K562 (cell line): ENCODE data around the gene CCDC152. TPM values are rescaled to one million over a fixed set of nuclear protein-coding genes. Genes with fewer than 3 reads are reported as not detected.

Experiments
- ATAC-seq: fragments of 200-7000 bp; cut with Tn5 transposase; 3 replicates; pipeline ENCODE4 v1.9.1; 2020; ENCODE audit warnings: moderate library complexity
- BruUV-seq: library from RNA; stranded (reverse); fragments of 400-500 nt; replicated peaks from 2 replicates; lab custom pipeline; 2021; lab: Mats Ljungman, UMichigan
- CTCF ChIA-PET: fragments of 300-600 bp; formaldehyde crosslinking; extraction: SDS; loops from one replicate; lab custom pipeline; 2021; ENCODE audit warnings: low intra/inter-chr PET ratio; lab: Yijun Ruan, JAX
- POLR2A ChIA-PET: fragments of 300-600, 350-650 bp; sonication (Branson Sonifier 250); formaldehyde crosslinking; extraction: SDS; loops from one replicate; lab custom pipeline; 2021; ENCODE audit warnings: antibody characterized with exemption, inconsistent platforms; lab: Yijun Ruan, JAX
- DNase-seq, 4 experiments: peaks; one replicate each; pipeline versions ENCODE4 v3.0.0 to v3.0.0-alpha.2; 2011 to 2018; ENCODE audit warnings: low spot score in 3 of 4, mixed read lengths in 3 of 4; ENCODE audit errors: extremely low read depth in 1 of 4
- FAIRE-seq: peaks from 2 replicates; lab custom pipeline; 2011; peaks lifted over from hg19 to GRCh38; lab: Jason Lieb, UNC
- H2AFZ ChIP-seq: 2 replicates; pipeline ENCODE4 v1.6.0; 2011; ENCODE audit warnings: low read depth, low read length, control low read depth, inconsistent platforms
- H3K27ac ChIP-seq: fragments of 200-600 bp; 3 replicates; pipeline ENCODE4 v1.8.0; 2011; ENCODE audit warnings: low read depth, mild to moderate bottlenecking, control low read depth, inconsistent platforms, low read length, moderate library complexity, mixed read lengths; ENCODE audit errors: extremely low read depth
- H3K27me3 ChIP-seq, 2 experiments: fragments of 300-600 bp in 1 of 2; 2 replicates in 1 of 2; 3 replicates in 1 of 2; pipeline versions ENCODE4 v1.6.0 to v1.8.0; 2011; ENCODE audit warnings: inconsistent platforms in 2 of 2, low read length in 2 of 2, mild to moderate bottlenecking in 1 of 2, mixed read lengths in 1 of 2, moderate library complexity in 1 of 2; ENCODE audit not compliant: control insufficient read depth in 2 of 2, insufficient read depth in 2 of 2
- H3K36me3 ChIP-seq: fragments of 300-600 bp; 3 replicates; pipeline ENCODE4 v1.8.0; 2011; ENCODE audit warnings: mild to moderate bottlenecking, low read length, inconsistent platforms; ENCODE audit not compliant: control insufficient read depth, insufficient read depth
- H3K4me1 ChIP-seq, 2 experiments: fragments of 200-600 bp in 1 of 2; replicated peaks in 1 of 2; 2 replicates in 1 of 2; 3 replicates in 1 of 2; pipeline versions ENCODE4 v1.5.1 to v1.8.0; 2011; ENCODE audit warnings: inconsistent platforms in 2 of 2, low read length in 2 of 2, mild to moderate bottlenecking in 1 of 2, mixed read lengths in 1 of 2, moderate library complexity in 1 of 2; ENCODE audit not compliant: control insufficient read depth in 2 of 2, insufficient read depth in 2 of 2
- H3K4me2 ChIP-seq: 2 replicates; pipeline ENCODE4 v1.6.1; 2011; ENCODE audit warnings: low read length, control low read depth, inconsistent platforms, mixed read lengths; ENCODE audit not compliant: insufficient read depth
- H3K4me3 ChIP-seq: fragments of 200-600 bp; sonication (generic), shearing (Covaris generic); 2 replicates; pipeline ENCODE4 v1.5.1; 2016; ENCODE audit warnings: control low read depth, inconsistent platforms
- H3K79me2 ChIP-seq: fragments of 200-600 bp; 3 replicates; pipeline ENCODE4 v1.8.0; 2011; ENCODE audit warnings: low read length, inconsistent platforms; ENCODE audit not compliant: control insufficient read depth, insufficient read depth
- H3K9ac ChIP-seq, 2 experiments: 2 replicates each; pipeline versions ENCODE4 v1.6.0 to v1.6.1; 2011; ENCODE audit warnings: low read depth in 2 of 2, low read length in 2 of 2, control low read depth in 1 of 2, inconsistent platforms in 1 of 2, mild to moderate bottlenecking in 1 of 2, mixed read lengths in 1 of 2; ENCODE audit not compliant: insufficient read depth in 1 of 2
- H3K9me1 ChIP-seq: one replicate; pipeline ENCODE4 v1.6.0; 2011; ENCODE audit warnings: inconsistent platforms, mild to moderate bottlenecking, low read length, moderate library complexity; ENCODE audit not compliant: control insufficient read depth, insufficient read depth
- H3K9me3 ChIP-seq: replicated peaks from 2 replicates; pipeline ENCODE4 v1.5.1; 2011; ENCODE audit warnings: low read depth, low read length, inconsistent platforms; ENCODE audit not compliant: control insufficient read depth, insufficient read depth
- H4K20me1 ChIP-seq: replicated peaks from 2 replicates; pipeline ENCODE4 v1.6.1; 2011; ENCODE audit warnings: low read length, inconsistent platforms, mixed read lengths; ENCODE audit not compliant: control insufficient read depth, insufficient read depth
- BACH1 ChIP-seq: fragments of 200-800 bp; sonication (Bioruptor generic); IDR thresholded peaks from 2 replicates; pipeline ENCODE4 v1.6.1; 2016; ENCODE audit warnings: missing genetic modification characterization, missing compliant biosample characterization
- BHLHE40 ChIP-seq: IDR thresholded peaks from 2 replicates; pipeline ENCODE4 v1.6.1; 2011; ENCODE audit warnings: low read length, improper control_type of control experiment
- C11orf30 ChIP-seq: fragments of 450-650 bp; IDR thresholded peaks from 2 replicates; pipeline ENCODE4 v1.6.1; 2016; ENCODE audit warnings: low read depth, mild to moderate bottlenecking
- COPS2 ChIP-seq: fragments of 450-650 bp; conservative IDR thresholded peaks from 2 replicates; pipeline ENCODE4 v1.6.1; 2016; ENCODE audit warnings: mild to moderate bottlenecking, moderate library complexity
- FOXA3 ChIP-seq, 2 experiments: fragments of 450-650 bp in 1 of 2; sonication (generic) in 1 of 2; formaldehyde crosslinking; IDR thresholded peaks in 1 of 2; conservative IDR thresholded peaks in 1 of 2; 2 replicates each; pipeline versions ENCODE4 v1.4.0 to v1.8.0; 2020 to 2022; ENCODE audit warnings: mild to moderate bottlenecking in 2 of 2, missing genetic modification reagents in 1 of 2
- FOXJ2 ChIP-seq: fragments of 200-800 bp; sonication (Bioruptor generic); IDR thresholded peaks from 2 replicates; pipeline ENCODE4 v1.6.1; 2016; ENCODE audit warnings: missing genetic modification characterization, missing compliant biosample characterization
- FOXK2 ChIP-seq, 2 experiments: fragments of 450-650 bp; IDR thresholded peaks in 1 of 2; conservative IDR thresholded peaks in 1 of 2; 2 replicates each; pipeline ENCODE4 v1.6.1; 2016; ENCODE audit warnings: low read depth in 2 of 2, mild to moderate bottlenecking in 1 of 2
- GABPA ChIP-seq: fragments of 200-800 bp; sonication (Bioruptor generic); conservative IDR thresholded peaks from 2 replicates; pipeline ENCODE4 v1.6.1; 2016; ENCODE audit warnings: low read depth, missing genetic modification characterization, missing compliant biosample characterization
- GTF2E2 ChIP-seq: fragments of 200-800 bp; sonication (Bioruptor generic); IDR thresholded peaks from 2 replicates; pipeline ENCODE4 v1.6.1; 2016; ENCODE audit warnings: missing genetic modification characterization, missing compliant biosample characterization
- JUND ChIP-seq, 2 experiments: IDR thresholded peaks; 2 replicates in 1 of 2; 3 replicates in 1 of 2; pipeline ENCODE4 v1.6.1; 2011; ENCODE audit warnings: borderline replicate concordance in 2 of 2, low read depth in 2 of 2, low read length in 2 of 2, improper control_type of control experiment in 1 of 2, missing biosample characterization in 1 of 2, missing genetic modification characterization in 1 of 2, missing genetic modification reagents in 1 of 2
- MNT ChIP-seq, 2 experiments: fragments of 450-650 bp; conservative IDR thresholded peaks; 2 replicates each; pipeline ENCODE4 v1.6.1; 2017; ENCODE audit warnings: mild to moderate bottlenecking in 2 of 2, moderate library complexity in 2 of 2
- POLR2G ChIP-seq: fragments of 200-400 bp; formaldehyde crosslinking; IDR thresholded peaks from 2 replicates; pipeline ENCODE4 v1.6.1; 2017; ENCODE audit warnings: low read depth, mild to moderate bottlenecking, antibody characterized with exemption, low read length, moderate library complexity
- POLR2H ChIP-seq: IDR thresholded peaks from 2 replicates; pipeline ENCODE4 v1.6.1; 2016; ENCODE audit warnings: missing genetic modification characterization, low read depth, mild to moderate bottlenecking, control low read depth, missing compliant biosample characterization, moderate library complexity
- TBP ChIP-seq: optimal IDR thresholded peaks from 2 replicates; pipeline ENCODE3; 2011; ENCODE audit warnings: low read depth, low read length, improper control_type of control experiment
- TCF7L2 ChIP-seq: fragments of 150-350 bp; IDR thresholded peaks from 2 replicates; pipeline ENCODE4 v1.6.1; 2016; ENCODE audit warnings: low read depth, mild to moderate bottlenecking, low read length, moderate library complexity
- ZNF24 ChIP-seq: fragments of 450-650 bp; IDR thresholded peaks from 2 replicates; pipeline ENCODE4 v1.6.1; 2016
- ZNF384 ChIP-seq: IDR thresholded peaks from 2 replicates; pipeline ENCODE4 v1.6.1; 2012; ENCODE audit warnings: low read depth, low read length, improper control_type of control experiment
- ZNF511 ChIP-seq: sonication (generic); formaldehyde crosslinking; IDR thresholded peaks from 2 replicates; pipeline ENCODE4 v1.8.0; 2022; ENCODE audit warnings: mild to moderate bottlenecking, missing genetic modification reagents
- WGBS: fragments of 100-300 bp; shearing (Covaris generic); methylation state at CpG from one replicate; pipeline ENCODE4 v1.1.6; 2016; ENCODE audit warnings: low coverage, mixed read lengths; ENCODE audit not compliant: insufficient coverage; ENCODE audit errors: missing lambda C conversion rate; 5-methylcytosine and 5-hydroxymethylcytosine counted together
- in situ Hi-C: fragments of 300-500 bp; cut with MboI; formaldehyde crosslinking; loops from 4 replicates; pipeline ENCODE4 v1.15.0; 2018; ENCODE audit warnings: inconsistent platforms, mixed read lengths
- intact Hi-C: fragments of 100-400 bp; cut with micrococcal nuclease; formaldehyde crosslinking; loops from 2 replicates; pipeline ENCODE4 v1.14.2; 2022
- polyA plus RNA-seq, 8 experiments: library from polyadenylated mRNA; depleted of rRNA in 4 of 8; stranded (reverse) in 5 of 8; unstranded in 3 of 8; fragments of >200 nt; fragmentation: Nextera tagmentation in 2 of 8; fragmentation: Illumina TruSeq in 1 of 8; extraction: Ambion mirVana in 2 of 8; extraction: Trizol in 1 of 8; gene quantifications; 2 replicates each; pipeline versions ENCODE4 v1.2.1 to v1.2.3, GENCODE V29; 2011 to 2014; ENCODE audit warnings: inconsistent platforms in 1 of 8, missing spikeins in 1 of 8
- total RNA-seq, 7 experiments: library from RNA; depleted of rRNA in 6 of 7; stranded (reverse); fragments of >200 nt in 6 of 7; fragmentation: Illumina TruSeq in 2 of 7; extraction: Trizol in 2 of 7; gene quantifications; 2 replicates each; pipeline versions ENCODE4 v1.2.1 to v1.2.3, GENCODE V29; 2011 to 2021; ENCODE audit warnings: low replicate concordance in 1 of 7

The CCDC152 gene
- total and polyA plus RNA-seq, 9 of the 15 experiments (the other 6 are each of a cell fraction or from before 2014, with no cell fraction given) = 2.5 to 11.6 (median 5.1) TPM

- 32% methylated on average over 8 of the region's 8 CpGs for WGBS
- in situ Hi-C loops = no loop called here
- peak within 1 kb of the TSS in 1 of 2 experiments; percentile 48; a peak in 2 of 4 replicates for H3K9ac ChIP-seq
- H3K9me1 ChIP-seq = no peaks in the 10 kb centered on the region
- POLR2A ChIA-PET = interaction anchor here (0.6 to 3.2 kb wide), 9 partner anchors 8 to 415 kb away, joined by 3 to 24 read pairs (median 4); no protein-coding TSS in a partner anchor
- no peaks in the 10 kb centered on the region for H4K20me1 ChIP-seq
- CTCF ChIA-PET = no interaction called here
- no peaks in the 10 kb centered on the region for H3K9me3 ChIP-seq
- H2AFZ ChIP-seq = peak within 1 kb of the TSS; percentile 78
- DNase-seq = peak in 2 of 4 experiments; percentile 17 to 53
- BruUV-seq = no TSS peak
- H3K4me3 ChIP-seq = no peak within 1 kb of the TSS
- H3K27me3 ChIP-seq = no peaks in the 10 kb centered on the region
- ATAC-seq = peak; percentile 88
- intact Hi-C loops = no loop called here
- H3K4me2 ChIP-seq = peak within 1 kb of the TSS; percentile 52
- H3K27ac ChIP-seq = peak within 1 kb of the TSS; percentile 57
- FAIRE-seq = peak; percentile 46
- H3K4me1 ChIP-seq = no peaks in the 10 kb centered on the region; a peak in 2 of 5 replicates
- no peaks in the 10 kb centered on the region for H3K79me2 ChIP-seq
- no peaks in the 10 kb centered on the region for H3K36me3 ChIP-seq
- TF ChIP-seq JUND (IDR thresholded peaks at IDR 0.05; ENCODE audit: borderline replicate concordance, low read depth, low read length) (peak; percentile 81), JUND (tag; IDR thresholded peaks at IDR 0.05; ENCODE audit: borderline replicate concordance, low read depth, low read length) (0 out of 3 replicates have a peak, but pooled peaks have one; percentile 7), BHLHE40 (peak; percentile 77), MNT (conservative IDR thresholded peaks at IDR 0.05) (peak in 1 of 2 experiments; percentile 24; a peak in 1 of 4 replicates), POLR2H (peak; percentile 91), FOXK2 (conservative IDR thresholded peaks at IDR 0.05 in 1 of 2, IDR thresholded peaks at IDR 0.05 in 1 of 2; ENCODE audit: low read depth in 2 of 2) (peak; percentile 98 to 99), POLR2G (0 out of 2 replicates have a peak, but pooled peaks have one; percentile 47), ZNF384 (peak; percentile 85), TBP (peak; percentile 71), C11orf30 (peak; percentile 97), GABPA (tag) (no peak; the same call in 1 of the 2 replicates), BACH1 (tag) (0 out of 2 replicates have a peak, but pooled peaks have one; percentile 59), COPS2 (no peak), ZNF511 (CRISPR knock-in tag) (no peak), FOXA3 (CRISPR knock-in tag; conservative IDR thresholded peaks at IDR 0.05 in 1 of 2, IDR thresholded peaks at IDR 0.05 in 1 of 2) (peak in 1 of 2 experiments; percentile 90; a peak in 2 of 4 replicates), FOXJ2 (tag) (peak; percentile 94), ZNF24 (no peak), TCF7L2 (peak; percentile 81), GTF2E2 (tag) (peak; percentile 81)
Measured at GRCh38 chr5:42811591-42812446, 55.2 kb downstream of the CCDC152 start, which contains the start of gene SELENOP. SELENOP (minus strand) TSS chr5:42811892; CDS start chr5:42808353, 3,539 bp downstream.
